Retina (tissue), 1 donor: ENCODE results near the gene GOPC.

Experiments used
- DNase-seq: peaks from one replicate; pipeline ENCODE4 v3.0.0-alpha.2; 2016

GOPC gene

DNA sequence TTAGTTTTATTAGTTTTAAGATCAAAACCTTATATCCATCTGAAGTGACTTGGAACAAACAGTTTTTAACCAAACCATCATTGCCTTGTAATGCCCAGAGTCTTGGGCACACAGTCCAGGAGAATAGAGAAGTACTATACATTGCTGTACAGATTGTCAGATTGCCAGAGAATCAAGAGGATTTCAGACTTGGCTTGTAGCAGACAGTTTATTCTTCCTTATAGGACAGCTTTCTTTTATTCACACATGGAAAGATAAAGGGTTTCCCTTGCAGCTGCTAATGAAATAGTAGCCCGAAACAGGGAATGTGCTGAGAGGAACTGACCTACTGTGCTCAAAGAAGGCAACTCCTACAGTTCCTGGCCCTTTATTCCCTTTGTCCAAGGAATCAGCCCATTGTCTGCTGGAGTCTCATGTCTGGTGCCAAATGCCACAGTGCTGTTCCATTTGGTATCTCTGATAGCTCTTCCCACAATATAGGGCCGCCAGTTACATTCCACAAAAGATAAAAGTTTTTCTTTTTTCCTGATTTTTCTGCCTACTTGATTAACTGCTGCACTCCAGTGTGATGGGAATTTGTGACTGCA lies 89.2 kb downstream of the GOPC start:
- no peak for DNase-seq

DNA sequence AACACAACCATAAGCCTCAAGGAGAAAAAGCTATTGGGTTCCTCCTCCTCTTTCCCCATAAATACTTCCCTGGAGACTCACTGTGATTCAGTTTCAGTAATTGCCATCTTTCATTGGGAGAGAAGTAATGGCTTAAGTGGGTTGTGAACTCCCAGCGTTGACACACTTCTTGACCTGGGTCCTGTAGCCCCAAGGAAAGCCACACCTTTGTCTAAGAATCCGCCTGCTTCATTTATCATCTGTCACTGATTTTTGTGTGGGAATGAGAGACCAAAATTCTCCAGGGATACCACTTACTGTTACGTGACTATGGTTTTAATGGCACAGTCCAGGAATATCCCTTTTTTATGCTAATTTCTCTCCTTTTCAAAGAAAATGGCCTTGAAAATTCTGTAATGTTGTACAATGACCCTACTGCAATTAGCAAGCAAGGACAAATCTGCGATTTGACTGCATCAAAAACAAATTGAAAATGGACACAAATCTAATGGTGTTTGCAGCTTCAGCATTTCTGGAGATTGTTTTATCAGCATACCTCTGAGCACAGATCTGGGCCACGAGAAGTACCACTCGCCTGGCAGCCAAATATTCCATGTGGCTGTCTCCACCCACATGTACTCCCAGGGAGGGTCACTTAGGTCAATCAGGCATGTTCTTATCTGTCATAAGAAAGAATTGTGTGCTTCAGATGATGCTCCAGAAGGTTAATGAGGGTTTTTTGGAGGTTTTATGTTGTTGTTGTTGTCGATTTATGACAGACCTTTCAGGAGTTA lies 90.1 kb downstream of the GOPC start:
- no peak for DNase-seq
